GM18861 (cell line): ENCODE results near the gene EVL.
"Not testable (repeated sequence)": the region's sequence is repeated elsewhere in the genome, so short reads cannot be mapped to it uniquely, and the experiment has no call there.

ENCODE experiments used
- ATAC-seq: cut with Tn5 transposase; IDR thresholded peaks from one replicate; pipeline ENCODE4 v1.9.1; 2021; ENCODE audit not compliant: unreplicated experiment

EVL gene

DNA sequence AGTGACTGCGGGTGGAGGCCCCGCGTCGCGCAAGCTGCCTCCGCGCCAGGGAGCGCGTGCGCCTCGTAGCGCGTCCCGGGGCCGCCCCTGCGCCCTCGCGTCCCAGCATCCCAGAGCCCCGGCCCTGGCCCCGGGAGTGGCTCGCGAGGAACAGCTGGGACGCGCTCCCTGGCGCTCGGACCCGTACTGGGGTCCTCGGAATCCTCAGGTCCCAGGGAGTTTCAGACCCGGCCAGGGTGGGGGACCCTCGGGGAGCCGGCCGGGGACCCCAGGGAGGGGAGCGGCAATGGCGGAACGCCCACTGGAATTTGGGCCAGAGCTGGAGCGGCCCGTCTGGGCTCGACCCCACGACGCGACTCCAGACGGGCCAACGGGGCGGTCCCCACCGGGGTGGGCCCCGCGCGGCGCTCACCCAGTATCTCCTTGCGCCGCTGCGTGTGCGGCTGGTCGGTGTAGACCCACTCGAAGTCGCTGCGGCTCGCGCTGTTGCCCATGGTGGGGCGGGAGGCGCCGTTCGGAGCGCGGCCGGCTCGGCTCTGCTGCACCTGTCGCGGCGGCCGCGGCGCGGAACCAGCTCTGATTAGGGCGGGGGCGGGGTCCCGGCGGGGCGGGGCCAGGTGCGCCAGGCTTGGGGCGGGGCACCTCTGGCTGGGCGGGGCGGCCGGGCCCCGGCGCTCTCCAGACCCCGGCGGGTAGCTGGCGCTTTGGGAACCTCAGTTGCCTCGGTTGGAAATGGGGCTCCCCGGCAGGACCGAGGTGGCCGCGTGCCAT is 94.1 kb downstream of the EVL start, which contains the start of gene DEGS2:
DEGS2 (minus strand) TSS at position 552 of the 771 bp plus-strand sequence; CDS start at position 494, 58 bp downstream.
- ATAC-seq: peak; percentile 41

DNA sequence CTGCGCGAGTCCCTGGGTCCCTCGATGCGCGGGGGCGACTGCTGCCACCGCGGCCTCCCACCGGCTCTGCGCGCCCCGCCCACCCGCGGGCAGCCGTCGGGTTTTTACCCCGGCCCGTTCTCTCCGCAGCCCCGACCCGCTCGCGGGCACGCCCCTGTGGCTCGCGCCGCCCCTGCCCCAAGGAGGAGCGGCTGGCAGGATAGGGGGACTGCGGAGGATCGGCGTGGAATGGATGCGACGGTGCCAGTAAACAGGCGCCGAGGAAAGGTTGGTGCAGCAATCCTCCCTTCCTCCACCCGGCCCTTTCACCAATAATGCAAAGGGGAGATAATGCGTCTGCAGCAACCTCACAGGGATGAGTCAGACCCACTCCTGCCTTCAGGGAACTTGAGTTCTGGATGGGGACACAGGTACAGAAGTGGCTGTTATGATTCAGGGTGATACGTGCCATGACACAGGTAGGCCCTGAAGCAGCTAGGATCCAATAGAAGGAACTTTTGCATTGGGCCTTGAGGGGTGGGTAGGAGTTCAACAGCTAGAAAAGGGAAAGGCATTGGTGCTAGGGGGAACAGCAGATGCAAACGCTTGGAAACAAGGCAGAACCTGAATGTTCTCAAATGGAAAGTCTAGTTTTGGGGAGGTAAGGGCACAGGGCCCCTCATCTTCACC is 94.8 kb downstream of the EVL start:
- ATAC-seq: no peak

DNA sequence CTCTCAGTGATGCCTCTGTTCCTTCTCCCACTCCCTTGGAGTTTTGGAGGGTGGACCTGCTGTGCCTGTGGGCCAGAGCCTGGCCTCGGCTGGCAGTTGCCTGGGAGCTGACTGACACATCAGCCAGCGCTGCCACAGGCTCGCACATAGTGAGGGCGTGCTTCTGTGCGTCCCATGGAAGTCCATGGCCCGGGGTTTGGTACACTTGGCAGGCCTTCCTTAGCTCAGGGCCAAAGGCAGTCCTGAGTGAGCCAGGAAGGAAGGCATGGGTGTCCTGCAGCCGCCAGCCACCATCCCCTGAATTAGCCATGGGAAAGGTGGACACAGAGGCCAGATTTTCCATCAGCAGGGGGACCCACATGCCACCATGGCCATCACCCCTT is 95.3 kb downstream of the EVL start:
- no peak for ATAC-seq

DNA sequence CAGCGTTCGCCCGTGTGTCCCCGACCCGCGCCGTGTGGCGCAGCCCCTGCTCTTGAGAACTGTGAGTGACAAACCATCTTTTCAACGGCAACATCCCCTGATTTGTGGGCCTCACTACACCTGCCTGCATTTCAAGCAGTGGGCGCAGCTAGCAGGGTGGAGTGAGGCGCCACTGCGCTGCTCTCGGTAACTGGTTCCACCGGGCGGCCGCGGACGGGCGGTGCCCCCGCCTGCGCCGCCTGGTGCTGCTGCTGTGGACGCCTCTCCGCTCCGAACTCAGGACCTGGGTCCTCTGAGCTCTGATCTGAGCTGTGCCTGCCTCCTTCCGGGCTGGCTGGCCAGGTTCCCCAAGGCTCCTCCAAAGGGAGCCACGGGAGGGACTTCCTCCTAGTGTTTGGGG is 100.2 kb downstream of the EVL start:
- ATAC-seq: no peak

DNA sequence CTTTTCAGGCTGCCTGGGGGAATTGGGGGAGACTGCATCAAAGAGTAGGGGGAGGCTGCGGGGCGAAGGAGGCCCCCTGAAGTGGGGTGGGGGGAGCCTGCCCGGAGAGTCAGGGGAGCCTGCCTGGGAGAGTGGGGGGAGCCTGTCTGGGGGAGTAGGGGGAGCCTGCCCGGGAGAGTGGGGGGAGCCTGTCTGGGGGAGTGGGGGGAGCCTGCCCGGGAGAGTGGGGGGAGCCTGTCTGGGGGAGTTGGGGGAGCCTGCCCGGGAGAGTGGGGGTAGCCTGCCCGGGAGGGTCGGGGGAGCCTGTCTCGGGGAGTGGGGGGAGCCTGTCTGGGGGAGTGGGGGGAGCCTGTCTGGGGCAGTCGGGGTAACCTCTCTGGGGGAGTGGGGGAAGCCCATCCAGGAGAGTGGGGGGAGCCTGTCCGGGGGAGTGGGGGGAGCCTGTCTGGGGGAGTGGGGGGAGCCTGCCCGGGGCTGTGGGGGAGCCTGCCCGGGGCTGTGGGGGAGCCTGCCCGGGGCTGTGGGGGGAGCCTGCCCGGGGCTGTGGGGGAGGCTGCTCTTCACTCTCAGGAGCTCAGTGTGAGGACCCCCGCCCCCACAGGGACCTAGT is 100.7 kb downstream of the EVL start:
- no peak for ATAC-seq

DNA sequence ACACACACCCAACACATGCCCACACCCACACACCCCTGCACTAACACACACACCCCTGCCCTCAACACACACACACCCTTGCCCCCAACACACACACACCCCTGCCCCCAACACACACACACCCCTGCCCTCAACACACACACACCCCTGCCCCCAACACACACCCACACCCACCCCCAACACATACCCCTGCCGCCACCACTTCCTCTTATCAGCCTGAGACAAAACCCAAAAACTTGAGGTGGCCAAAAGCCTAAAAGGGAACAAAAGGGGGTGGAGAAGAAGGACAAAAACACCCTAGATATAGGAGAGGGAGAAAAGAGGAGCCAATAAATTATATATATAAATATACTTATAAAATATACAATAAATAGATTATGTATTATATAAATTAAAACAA is 103.3 kb downstream of the EVL start:
- no peak for ATAC-seq

DNA sequence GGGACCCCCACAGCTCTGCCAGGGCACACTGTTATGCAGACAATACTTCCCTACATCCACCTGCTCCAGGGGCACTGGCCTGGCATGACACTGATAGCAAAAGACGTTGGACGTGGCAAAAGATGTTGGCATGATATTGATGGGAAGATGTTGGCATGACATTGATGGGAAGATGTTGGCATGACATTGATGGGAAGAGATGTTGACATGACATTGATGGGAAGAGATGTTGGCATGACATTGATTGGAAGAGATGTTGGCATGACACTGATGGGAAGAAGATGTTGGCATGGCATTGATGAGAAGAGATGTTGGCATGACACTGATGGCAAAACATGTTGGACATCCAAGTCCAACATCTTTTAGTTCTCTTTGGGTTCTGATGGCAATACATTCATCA is 105.7 kb downstream of the EVL start:
- no peak for ATAC-seq

DNA sequence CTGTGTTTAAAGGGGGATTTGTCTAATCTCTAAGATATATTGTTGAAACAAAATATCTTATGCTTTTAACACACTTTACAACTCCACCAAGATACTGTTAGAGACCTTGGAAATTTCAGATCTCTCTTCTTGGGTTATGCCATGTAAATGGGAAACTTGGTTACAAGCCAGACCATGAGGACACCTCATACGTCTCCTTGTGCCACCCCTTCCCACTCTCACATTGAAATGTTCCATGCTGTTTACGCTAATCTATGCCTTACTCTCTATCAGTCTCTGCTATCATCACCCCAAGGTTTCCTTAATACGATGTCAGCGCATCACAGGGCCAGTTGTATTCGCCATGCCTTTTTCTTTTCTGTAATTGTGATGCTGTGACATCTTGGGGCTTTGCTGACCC is 107.6 kb downstream of the EVL start:
- ATAC-seq: no peak

DNA sequence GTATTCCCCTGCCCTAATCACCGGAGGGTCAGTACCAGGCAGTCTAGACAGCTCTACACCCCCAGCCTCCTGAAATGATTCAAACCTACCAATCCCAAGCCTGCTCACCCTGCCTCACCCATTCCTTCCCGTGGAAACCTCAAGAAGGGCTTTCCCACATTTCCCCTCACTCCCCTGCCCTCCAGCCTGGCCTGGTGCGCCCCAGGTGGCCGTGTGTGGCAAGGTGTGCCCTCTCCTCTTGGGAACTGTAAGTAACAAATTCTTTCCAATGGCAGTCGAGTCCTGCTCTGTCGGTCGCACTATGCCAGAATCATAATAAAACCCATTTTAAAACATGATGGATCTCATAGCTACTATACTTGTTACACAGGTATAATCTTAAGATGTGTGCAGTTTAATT is 108.1 kb downstream of the EVL start:
- no peak for ATAC-seq

DNA sequence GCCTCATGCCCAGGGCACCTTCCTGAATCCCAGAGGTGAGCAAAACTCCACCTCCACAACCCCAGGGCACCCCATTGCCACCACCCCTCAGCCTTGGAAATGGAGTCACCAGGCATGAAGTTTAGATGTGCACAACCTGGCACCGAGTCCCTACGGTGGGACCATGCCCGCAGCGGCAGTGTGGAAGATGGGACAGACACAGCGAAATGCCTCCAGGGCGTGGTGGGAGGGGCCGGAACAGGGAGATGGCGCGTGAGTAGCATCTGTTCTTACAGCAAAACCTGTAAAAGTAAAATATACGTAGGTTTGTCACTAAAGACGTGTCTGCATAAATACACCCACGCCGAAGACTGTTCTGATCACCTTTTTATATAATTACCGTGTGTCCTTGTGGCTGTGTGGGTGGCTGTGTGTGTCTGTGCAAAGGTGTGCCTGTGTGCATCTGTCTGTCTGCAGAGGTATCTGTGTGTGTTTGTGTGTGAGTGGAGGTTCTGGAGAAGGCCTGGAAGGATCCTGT is 111.6 kb downstream of the EVL start:
- no peak for ATAC-seq

DNA sequence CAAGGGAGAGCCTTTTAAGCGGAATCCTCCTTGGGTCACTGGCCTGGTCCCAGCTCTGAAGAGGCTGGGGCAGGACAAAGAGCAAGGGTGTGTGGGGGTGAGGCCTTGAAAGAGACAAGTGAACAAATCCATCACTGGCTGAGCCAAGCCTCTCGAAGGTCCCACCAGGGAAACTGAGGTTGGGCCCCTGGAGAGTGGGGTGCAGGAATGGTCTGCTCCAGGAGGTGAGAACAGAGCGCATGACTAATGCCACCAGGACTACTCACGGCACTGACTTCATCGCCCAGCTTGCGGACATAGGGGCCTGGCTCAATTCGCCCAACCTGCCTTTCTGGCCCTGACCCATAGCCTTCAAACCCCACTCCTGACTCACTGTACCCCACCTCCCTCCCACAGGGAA is 113.5 kb downstream of the EVL start:
- no peak for ATAC-seq

DNA sequence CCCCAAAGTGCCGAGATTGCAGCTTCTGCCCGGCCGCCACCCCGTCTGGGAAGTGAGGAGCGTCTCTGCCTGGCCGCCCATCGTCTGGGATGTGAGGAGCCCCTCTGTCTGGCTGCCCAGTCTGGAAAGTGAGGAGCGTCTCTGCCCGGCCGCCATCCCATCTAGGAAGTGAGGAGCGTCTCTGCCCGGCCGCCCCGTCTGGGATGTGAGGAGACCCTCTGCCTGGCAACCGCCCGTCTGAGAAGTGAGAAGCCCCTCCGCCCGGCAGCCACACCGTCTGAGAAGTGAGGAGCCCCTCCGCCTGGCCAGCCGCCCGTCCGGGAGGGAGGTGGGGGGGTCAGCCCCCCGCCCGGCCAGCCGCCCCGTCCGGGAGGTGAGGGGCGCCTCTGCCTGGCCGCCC is 115.4 kb downstream of the EVL start:
- not testable (repeated sequence) for ATAC-seq

DNA sequence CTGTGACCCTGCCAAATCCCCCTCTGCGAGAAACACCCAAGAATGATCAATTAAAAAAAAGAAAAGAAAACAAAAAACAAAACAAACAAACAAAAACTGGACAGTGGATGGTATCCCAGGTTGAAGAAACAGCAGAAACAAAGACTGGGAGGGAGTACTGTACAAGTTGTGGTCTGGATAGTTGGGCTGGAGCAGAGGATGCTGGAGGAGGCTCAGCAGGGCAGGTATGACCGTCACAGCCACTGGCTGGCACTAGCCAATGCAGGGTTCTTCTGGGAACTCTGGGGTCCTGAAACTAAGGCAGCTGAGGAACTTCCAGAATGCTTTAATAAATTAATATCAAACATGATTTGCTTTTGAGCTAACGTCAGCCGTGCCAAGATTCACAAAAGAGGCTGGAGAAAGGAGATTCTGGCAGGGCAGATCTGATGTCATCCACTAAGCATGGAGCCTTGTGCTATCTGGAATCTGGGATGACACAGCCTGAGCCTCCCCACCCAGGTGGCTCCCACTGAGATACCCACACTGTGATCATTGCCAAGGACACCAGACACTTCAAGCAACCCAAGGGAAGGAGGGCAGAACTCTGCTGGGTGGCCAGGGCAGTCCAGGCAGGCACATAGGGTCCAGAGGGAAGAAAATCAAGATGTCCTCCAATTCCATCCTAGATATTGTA is 116.8 kb downstream of the EVL start:
- not testable (repeated sequence) for ATAC-seq

DNA sequence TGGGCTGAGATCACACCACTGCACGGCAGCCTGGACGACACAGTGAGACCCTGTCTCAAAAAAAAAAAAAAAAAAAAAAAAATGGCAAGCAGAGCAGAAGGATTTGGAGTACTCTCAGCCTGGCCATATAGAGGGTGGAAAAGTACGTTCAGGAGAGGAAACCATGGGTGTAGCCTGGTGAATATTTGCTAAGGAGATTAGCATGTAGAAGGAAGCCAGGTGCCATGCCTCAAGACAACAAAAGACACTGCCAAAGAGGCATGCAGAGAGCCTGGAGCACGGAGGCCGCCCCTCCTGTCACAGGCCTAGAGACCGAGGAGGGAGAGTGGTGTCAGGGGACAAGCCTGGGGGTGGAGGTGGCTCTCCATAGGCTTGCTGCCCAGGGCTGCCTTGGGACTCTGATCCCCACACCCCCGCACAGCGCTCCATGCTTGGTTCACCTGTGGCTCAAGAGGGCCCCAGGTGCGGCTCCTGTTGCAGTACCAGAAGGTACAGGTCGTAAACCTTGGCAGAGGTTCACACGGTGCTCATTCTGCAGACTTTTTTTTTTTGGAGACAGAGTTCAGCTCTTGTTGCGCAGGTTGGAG is 122.1 kb downstream of the EVL start:
- no peak for ATAC-seq

DNA sequence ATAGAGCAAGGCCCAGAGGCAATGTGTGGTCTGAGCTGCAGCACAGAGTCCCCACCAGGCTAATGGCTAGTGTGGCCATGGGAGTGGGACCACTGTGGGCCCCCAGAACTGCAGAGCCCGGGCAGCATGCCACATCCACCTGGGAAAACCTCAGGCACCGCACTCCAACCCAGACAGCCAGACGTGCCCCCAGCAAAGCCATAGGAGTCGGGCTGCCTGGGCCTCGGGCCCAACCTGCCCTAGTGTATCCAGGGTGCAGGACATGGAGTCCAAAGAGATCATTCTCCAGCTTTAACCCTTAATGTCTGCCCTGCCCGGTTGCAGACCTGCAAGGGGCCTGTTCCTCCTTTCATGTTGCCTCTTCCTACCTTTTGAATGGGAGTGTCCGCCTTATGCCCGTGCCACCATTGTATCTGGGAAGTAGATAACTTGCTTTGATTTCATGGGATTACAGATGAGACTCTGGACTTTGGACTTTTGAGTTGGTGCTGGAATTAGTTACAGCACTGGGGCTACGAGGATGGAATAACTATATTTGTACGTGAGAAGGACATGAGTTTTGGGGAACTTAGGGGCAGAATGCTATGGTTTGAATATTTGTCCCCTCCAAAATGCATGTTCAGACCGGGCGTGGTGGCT is 123.3 kb downstream of the EVL start:
- no peak for ATAC-seq

DNA sequence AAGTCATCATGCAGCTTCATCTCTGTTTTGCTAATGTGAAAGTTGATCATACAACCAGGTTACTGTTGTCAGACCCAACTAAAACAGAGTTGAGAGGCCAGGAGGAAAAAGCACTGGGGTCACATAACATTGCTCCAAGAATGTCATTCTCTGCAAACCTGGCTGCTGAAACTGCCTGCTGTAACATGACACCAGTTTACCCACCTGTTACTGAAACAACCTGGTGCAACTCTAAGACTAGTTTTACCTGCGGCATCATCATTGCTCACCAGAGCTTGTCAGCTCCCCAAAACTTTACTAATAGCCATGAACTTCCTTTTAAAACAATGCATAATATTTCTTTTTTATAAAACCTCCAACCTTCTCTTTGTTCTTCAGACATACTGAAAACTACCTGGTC is 124.9 kb downstream of the EVL start:
- ATAC-seq: no peak

DNA sequence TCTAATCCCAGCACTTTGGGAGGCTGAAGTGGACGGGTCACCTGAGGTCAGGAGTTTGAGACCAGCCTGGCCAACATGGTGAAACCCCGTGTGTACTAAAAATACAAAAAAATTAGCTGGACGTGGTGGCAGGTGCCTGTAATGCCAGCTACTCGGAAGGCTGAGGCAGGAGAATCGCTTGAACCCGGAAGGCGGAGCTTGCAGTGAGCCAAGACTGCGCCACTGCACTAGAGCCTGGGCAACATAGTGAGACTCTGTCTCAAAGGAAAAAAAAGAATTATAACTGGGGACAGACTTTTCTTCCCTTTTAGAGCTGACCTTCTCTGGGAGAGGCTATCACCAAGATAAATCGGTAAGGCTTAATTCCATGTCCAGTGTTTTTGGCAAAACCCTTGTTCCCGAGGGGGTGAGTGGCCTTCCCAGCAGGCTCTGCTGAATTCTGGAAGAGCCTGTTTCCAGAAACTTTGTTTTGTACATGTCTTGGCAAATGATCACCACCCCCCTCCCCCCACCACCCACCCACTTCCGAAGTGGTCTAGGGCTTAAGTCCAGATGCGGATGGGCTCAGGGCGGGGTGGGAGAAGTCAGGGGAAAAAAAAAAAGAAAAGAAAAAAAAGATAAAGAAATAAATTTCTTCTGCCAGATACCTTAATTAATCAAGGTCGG is 126.5 kb downstream of the EVL start:
- ATAC-seq: no peak

DNA sequence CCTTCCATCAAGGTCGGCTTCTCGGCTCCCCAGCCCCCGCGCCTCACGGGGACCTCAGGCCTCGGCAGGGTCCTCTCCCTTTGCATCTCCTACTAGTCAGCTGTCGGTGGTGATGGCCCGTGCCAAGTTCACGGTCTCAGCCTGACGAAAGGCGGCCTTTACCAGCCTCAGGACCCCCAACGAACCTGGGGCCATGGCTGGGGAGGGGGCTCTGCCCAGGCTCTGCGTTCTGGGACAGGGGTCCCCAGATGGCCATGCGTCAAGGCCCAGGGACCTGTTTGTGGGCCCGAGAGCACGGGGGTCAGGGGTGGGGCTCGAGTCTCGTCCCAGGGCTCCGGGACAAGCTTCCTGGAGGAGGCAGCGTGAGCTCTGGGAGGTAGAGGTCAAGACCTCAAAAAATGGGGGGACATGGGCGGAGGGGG is 127.0 kb downstream of the EVL start:
- ATAC-seq: no peak

DNA sequence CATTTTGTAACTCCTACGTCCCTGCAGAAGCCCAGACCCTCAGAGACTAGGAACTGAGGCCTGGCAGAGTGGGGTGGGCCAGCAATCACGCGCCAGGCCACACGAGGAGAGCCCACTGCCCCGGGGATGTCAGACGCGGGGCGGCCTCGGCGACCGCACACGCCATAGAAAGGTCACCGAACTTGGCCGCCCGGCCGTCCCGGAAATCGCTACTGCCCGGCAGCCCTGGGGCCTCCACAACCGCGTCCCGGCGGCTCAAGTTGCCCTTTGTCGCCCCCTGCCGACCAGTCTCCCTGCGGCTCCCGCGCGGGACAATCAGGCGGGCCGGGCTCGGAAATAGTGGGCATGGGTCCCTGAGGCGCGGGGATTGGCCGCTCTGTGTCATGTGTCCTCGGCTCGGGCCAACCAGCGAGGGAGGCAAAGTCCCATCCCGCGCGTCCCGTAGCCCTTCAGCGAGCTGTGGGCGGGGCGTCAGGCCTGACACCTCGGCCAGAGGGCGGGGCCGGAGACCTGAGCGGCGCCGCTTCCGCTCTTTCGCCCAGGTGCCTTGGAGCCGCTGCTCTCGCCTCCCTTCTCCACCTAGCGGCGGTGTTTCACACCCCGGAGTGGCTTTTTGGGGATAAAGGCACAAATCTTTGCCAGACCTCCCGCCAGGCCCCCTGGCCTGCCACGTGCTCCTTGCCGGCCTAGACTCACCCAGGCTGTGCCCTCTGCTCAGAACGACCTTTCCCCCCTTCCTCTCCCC is 127.6 kb downstream of the EVL start:
- ATAC-seq: peak; percentile 97
